WTC11 (cell line): Measurements from ENCODE around the gene SEPSECS. TPM values are rescaled to one million over a fixed set of nuclear protein-coding genes. Genes with fewer than 3 reads are reported as not detected.

Experiments
- ATAC-seq: fragments of 200-7000 bp; cut with Tn5 transposase; 2 replicates; pipeline ENCODE4 v1.10.0; 2021; ENCODE audit warnings: mild to moderate bottlenecking, moderate library complexity
- CTCF ChIA-PET: fragments of 300-600 bp; sonication (Branson Sonifier 250); formaldehyde crosslinking; loops from one replicate; lab custom pipeline; 2021; ENCODE audit warnings: antibody characterized with exemption; lab: Charles Lee
- POLR2A ChIA-PET: fragments of 350-600 bp; sonication (Branson Sonifier 250); formaldehyde crosslinking; loops from one replicate; lab custom pipeline; 2021; ENCODE audit warnings: antibody characterized with exemption; lab: Charles Lee
- DNase-seq: peaks from one replicate; pipeline ENCODE4 v3.0.0; 2021; ENCODE audit warnings: low spot score
- H3K27ac Mint-ChIP-seq: 2 replicates; pipeline ENCODE4 v1.8.0; 2021; ENCODE audit warnings: mixed read lengths
- H3K27me3 Mint-ChIP-seq: 2 replicates; pipeline ENCODE4 v1.8.0; 2021; ENCODE audit warnings: low read depth, mild to moderate bottlenecking, moderate library complexity, mixed read lengths
- H3K36me3 Mint-ChIP-seq: 2 replicates; pipeline ENCODE4 v1.8.0; 2021; ENCODE audit warnings: mixed read lengths
- H3K4me1 Mint-ChIP-seq: 2 replicates; pipeline ENCODE4 v1.8.0; 2022; ENCODE audit warnings: mixed read lengths
- H3K4me3 Mint-ChIP-seq: 2 replicates; pipeline ENCODE4 v1.8.0; 2021; ENCODE audit warnings: mild to moderate bottlenecking, moderate library complexity, mixed read lengths
- H3K9me3 Mint-ChIP-seq: 2 replicates; pipeline ENCODE4 v1.8.0; 2021; ENCODE audit warnings: mixed read lengths
- CREM ChIP-seq: sonication (generic); formaldehyde crosslinking; IDR thresholded peaks from 2 replicates; pipeline ENCODE4 v1.8.1; 2022; ENCODE audit warnings: mild to moderate bottlenecking, missing genetic modification reagents, moderate library complexity
- FOXJ3 ChIP-seq: sonication (generic); formaldehyde crosslinking; IDR thresholded peaks from 2 replicates; pipeline ENCODE4 v1.9.0; 2021; ENCODE audit warnings: missing genetic modification reagents, mild to moderate bottlenecking, borderline replicate concordance
- GTF2I ChIP-seq: fragments of 250-450 bp; sonication (Bioruptor Pico); conservative IDR thresholded peaks from 2 replicates; pipeline ENCODE4 v1.4.0; 2021; ENCODE audit warnings: mild to moderate bottlenecking
- HMGA2 ChIP-seq: fragments of 250-450 bp; sonication (Bioruptor Pico); IDR thresholded peaks from 2 replicates; pipeline ENCODE4 v1.4.0; 2021; ENCODE audit warnings: mild to moderate bottlenecking, moderate library complexity
- JAZF1 ChIP-seq: fragments of 250-450 bp; sonication (Bioruptor Pico); IDR thresholded peaks from 2 replicates; pipeline ENCODE4 v1.9.0; 2021; ENCODE audit warnings: moderate library complexity, mild to moderate bottlenecking, inconsistent platforms
- JUN ChIP-seq: sonication (generic); formaldehyde crosslinking; IDR thresholded peaks from 2 replicates; pipeline ENCODE4 v1.8.0; 2023; ENCODE audit warnings: mild to moderate bottlenecking, missing genetic modification reagents
- NFE2L1 ChIP-seq: sonication (generic); formaldehyde crosslinking; IDR thresholded peaks from 2 replicates; pipeline ENCODE4 v1.8.1; 2023; ENCODE audit warnings: missing genetic modification reagents
- NFYB ChIP-seq: sonication (generic); formaldehyde crosslinking; conservative IDR thresholded peaks from 2 replicates; pipeline ENCODE4 v1.8.0; 2022; ENCODE audit warnings: low read depth, missing genetic modification reagents
- NR2C2 ChIP-seq: sonication (generic); formaldehyde crosslinking; IDR thresholded peaks from 2 replicates; pipeline ENCODE4 v1.8.0; 2022; ENCODE audit warnings: mild to moderate bottlenecking, missing genetic modification reagents
- OVOL2 ChIP-seq: fragments of 250-450 bp; sonication (Bioruptor Pico); IDR thresholded peaks from 2 replicates; pipeline ENCODE4 v1.9.0; 2021; ENCODE audit warnings: mild to moderate bottlenecking, borderline replicate concordance
- RORB ChIP-seq: fragments of 250-450 bp; sonication (Bioruptor Pico); IDR thresholded peaks from 2 replicates; pipeline ENCODE4 v1.9.0; 2021; ENCODE audit warnings: mild to moderate bottlenecking
- SMAD4 ChIP-seq: sonication (generic); formaldehyde crosslinking; IDR thresholded peaks from 2 replicates; pipeline ENCODE4 v1.8.0; 2022; ENCODE audit warnings: mild to moderate bottlenecking, missing genetic modification reagents
- SOX15 ChIP-seq: fragments of 250-450 bp; sonication (Bioruptor Pico); IDR thresholded peaks from 2 replicates; pipeline ENCODE4 v1.9.0; 2021; ENCODE audit warnings: mild to moderate bottlenecking
- ZNF138 ChIP-seq: sonication (generic); formaldehyde crosslinking; conservative IDR thresholded peaks from 2 replicates; pipeline ENCODE4 v1.8.1; 2022; ENCODE audit warnings: mild to moderate bottlenecking, moderate library complexity, missing genetic modification reagents
- ZNF232 ChIP-seq: sonication (generic); formaldehyde crosslinking; IDR thresholded peaks from 2 replicates; pipeline ENCODE4 v1.8.0; 2022; ENCODE audit warnings: mild to moderate bottlenecking, missing genetic modification reagents
- ZNF317 ChIP-seq: sonication (generic); formaldehyde crosslinking; IDR thresholded peaks from 2 replicates; pipeline ENCODE4 v1.8.1; 2023; ENCODE audit warnings: low read depth, mild to moderate bottlenecking, moderate library complexity, missing genetic modification reagents, borderline replicate concordance
- ZNF423 ChIP-seq: fragments of 250-450 bp; sonication (Bioruptor Pico); IDR thresholded peaks from 2 replicates; pipeline ENCODE4 v2.1.2; 2022; ENCODE audit warnings: mild to moderate bottlenecking, moderate library complexity
- total RNA-seq: library from RNA; stranded (reverse); gene quantifications from 3 replicates; pipeline ENCODE4 v1.2.3, GENCODE V29; 2021
- TF ChIP-seq, protein P1 (sequence below): sonication (generic); formaldehyde crosslinking; IDR thresholded peaks from 2 replicates; pipeline ENCODE4 v1.8.0; 2022; ENCODE audit warnings: mild to moderate bottlenecking, missing genetic modification reagents
- TF ChIP-seq, protein P2 (sequence below): sonication (generic); formaldehyde crosslinking; IDR thresholded peaks from 2 replicates; pipeline ENCODE4 v1.8.1; 2022; ENCODE audit warnings: low read depth, missing genetic modification reagents, borderline replicate concordance
- TF ChIP-seq, protein P3 (sequence below): sonication (generic); formaldehyde crosslinking; IDR thresholded peaks from 2 replicates; pipeline ENCODE4 v1.8.1; 2022; ENCODE audit warnings: missing genetic modification reagents, borderline replicate concordance
- TF ChIP-seq, protein P4 (sequence below): sonication (generic); formaldehyde crosslinking; conservative IDR thresholded peaks from 2 replicates; pipeline ENCODE4 v1.8.1; 2022; ENCODE audit warnings: mild to moderate bottlenecking, missing genetic modification reagents
- TF ChIP-seq, protein P5 (sequence below): sonication (generic); formaldehyde crosslinking; IDR thresholded peaks from 2 replicates; pipeline ENCODE4 v1.8.0; 2022; ENCODE audit warnings: mild to moderate bottlenecking, missing genetic modification reagents
- TF ChIP-seq, protein P6 (sequence below): fragments of 250-450 bp; sonication (Bioruptor Pico); IDR thresholded peaks from 2 replicates; pipeline ENCODE4 v1.9.0; 2021; ENCODE audit warnings: mild to moderate bottlenecking
- TF ChIP-seq, protein P7 (sequence below): fragments of 250-450 bp; sonication (Bioruptor Pico); IDR thresholded peaks from 2 replicates; pipeline ENCODE4 v1.9.0; 2021; ENCODE audit warnings: mild to moderate bottlenecking
- TF ChIP-seq, protein P8 (sequence below): fragments of 200-600 bp; IDR thresholded peaks from 2 replicates; pipeline ENCODE4 v1.8.0; 2022; ENCODE audit warnings: antibody characterized with exemption

The SEPSECS gene
- total RNA-seq, 1 experiment from 2014 or later = 6.2 TPM

DNA sequence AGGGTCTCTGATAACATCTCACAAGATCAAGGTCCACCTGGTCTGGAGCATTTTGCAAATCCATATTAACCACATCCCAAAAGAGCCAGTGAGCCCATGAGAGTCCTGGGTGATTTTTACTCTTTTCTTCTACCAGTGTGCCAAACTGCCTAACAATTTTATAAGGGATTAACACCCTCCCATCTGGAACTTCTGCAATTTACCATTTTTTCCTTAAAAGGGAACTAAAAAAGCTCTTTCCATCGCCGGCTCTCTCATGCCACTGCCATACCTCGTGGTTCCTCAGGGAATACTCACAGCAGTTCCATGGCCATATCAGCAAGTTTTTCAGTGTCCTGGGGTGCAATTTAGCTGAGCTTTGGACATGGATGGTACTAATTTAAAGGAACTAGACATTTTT lies 55.7 kb downstream of the SEPSECS start (continued):
- TF ChIP-seq, protein P1, sequence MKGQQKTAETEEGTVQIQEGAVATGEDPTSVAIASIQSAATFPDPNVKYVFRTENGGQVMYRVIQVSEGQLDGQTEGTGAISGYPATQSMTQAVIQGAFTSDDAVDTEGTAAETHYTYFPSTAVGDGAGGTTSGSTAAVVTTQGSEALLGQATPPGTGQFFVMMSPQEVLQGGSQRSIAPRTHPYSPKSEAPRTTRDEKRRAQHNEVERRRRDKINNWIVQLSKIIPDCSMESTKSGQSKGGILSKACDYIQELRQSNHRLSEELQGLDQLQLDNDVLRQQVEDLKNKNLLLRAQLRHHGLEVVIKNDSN (CRISPR knock-in tag) = no peak
- no peak for TF ChIP-seq HMGA2 (CRISPR knock-in tag)

DNA sequence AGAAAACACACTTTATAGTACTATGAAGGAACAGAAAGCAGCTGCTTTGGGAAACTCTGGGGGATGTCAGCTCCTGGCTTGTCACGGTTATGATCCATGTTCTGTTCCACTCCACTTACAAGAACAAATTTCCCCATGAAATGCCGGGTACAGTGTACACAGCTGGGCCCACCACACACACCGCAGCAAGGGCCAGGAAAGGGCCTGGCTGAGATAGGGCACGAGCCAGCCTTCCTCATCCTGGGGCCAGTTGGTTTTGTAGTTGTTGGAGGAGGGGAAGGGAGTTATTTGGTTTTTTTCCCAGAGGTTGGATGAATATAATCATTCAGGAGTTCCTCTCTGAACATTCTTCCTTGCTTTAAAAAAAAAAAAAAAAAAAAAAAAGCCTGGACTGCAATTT lies 56.8 kb downstream of the SEPSECS start:
- no peak for DNase-seq
- no peak overlapping the region for H3K27ac Mint-ChIP-seq
- POLR2A ChIA-PET = no interaction called here
- CTCF ChIA-PET = interaction anchor here (0.6 to 1.4 kb wide), 4 partner anchors 13 to 118 kb away, joined by 3 to 6 read pairs (median 5); no protein-coding TSS in a partner anchor
- no peak for ATAC-seq
- peaks cover 15% of the 10 kb centered on the region for H3K9me3 Mint-ChIP-seq
- no peak overlapping the region for H3K4me3 Mint-ChIP-seq
- TF ChIP-seq CREM (CRISPR knock-in tag) (no peak), NFYB (no peak), JAZF1 (no peak), SOX15 (no peak), ZNF423 (CRISPR knock-in tag) (no peak), RORB (CRISPR knock-in tag) (no peak), JUN (no peak), GTF2I (CRISPR knock-in tag) (no peak), SMAD4 (no peak), ZNF138 (CRISPR knock-in tag) (no peak), NFE2L1 (no peak), HMGA2 (CRISPR knock-in tag) (no peak), ZNF232 (CRISPR knock-in tag) (no peak)
- TF ChIP-seq, protein P2, sequence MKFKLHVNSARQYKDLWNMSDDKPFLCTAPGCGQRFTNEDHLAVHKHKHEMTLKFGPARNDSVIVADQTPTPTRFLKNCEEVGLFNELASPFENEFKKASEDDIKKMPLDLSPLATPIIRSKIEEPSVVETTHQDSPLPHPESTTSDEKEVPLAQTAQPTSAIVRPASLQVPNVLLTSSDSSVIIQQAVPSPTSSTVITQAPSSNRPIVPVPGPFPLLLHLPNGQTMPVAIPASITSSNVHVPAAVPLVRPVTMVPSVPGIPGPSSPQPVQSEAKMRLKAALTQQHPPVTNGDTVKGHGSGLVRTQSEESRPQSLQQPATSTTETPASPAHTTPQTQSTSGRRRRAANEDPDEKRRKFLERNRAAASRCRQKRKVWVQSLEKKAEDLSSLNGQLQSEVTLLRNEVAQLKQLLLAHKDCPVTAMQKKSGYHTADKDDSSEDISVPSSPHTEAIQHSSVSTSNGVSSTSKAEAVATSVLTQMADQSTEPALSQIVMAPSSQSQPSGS (CRISPR knock-in tag) = no peak
- TF ChIP-seq, protein P3, sequence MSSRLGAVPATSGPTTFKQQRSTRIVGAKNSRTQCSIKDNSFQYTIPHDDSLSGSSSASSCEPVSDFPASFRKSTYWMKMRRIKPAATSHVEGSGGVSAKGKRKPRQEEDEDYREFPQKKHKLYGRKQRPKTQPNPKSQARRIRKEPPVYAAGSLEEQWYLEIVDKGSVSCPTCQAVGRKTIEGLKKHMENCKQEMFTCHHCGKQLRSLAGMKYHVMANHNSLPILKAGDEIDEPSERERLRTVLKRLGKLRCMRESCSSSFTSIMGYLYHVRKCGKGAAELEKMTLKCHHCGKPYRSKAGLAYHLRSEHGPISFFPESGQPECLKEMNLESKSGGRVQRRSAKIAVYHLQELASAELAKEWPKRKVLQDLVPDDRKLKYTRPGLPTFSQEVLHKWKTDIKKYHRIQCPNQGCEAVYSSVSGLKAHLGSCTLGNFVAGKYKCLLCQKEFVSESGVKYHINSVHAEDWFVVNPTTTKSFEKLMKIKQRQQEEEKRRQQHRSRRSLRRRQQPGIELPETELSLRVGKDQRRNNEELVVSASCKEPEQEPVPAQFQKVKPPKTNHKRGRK = no peak
- TF ChIP-seq, protein P4, sequence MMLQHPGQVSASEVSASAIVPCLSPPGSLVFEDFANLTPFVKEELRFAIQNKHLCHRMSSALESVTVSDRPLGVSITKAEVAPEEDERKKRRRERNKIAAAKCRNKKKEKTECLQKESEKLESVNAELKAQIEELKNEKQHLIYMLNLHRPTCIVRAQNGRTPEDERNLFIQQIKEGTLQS = no peak
- TF ChIP-seq, protein P5, sequence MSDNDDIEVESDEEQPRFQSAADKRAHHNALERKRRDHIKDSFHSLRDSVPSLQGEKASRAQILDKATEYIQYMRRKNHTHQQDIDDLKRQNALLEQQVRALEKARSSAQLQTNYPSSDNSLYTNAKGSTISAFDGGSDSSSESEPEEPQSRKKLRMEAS = no peak
- TF ChIP-seq, protein P6, sequence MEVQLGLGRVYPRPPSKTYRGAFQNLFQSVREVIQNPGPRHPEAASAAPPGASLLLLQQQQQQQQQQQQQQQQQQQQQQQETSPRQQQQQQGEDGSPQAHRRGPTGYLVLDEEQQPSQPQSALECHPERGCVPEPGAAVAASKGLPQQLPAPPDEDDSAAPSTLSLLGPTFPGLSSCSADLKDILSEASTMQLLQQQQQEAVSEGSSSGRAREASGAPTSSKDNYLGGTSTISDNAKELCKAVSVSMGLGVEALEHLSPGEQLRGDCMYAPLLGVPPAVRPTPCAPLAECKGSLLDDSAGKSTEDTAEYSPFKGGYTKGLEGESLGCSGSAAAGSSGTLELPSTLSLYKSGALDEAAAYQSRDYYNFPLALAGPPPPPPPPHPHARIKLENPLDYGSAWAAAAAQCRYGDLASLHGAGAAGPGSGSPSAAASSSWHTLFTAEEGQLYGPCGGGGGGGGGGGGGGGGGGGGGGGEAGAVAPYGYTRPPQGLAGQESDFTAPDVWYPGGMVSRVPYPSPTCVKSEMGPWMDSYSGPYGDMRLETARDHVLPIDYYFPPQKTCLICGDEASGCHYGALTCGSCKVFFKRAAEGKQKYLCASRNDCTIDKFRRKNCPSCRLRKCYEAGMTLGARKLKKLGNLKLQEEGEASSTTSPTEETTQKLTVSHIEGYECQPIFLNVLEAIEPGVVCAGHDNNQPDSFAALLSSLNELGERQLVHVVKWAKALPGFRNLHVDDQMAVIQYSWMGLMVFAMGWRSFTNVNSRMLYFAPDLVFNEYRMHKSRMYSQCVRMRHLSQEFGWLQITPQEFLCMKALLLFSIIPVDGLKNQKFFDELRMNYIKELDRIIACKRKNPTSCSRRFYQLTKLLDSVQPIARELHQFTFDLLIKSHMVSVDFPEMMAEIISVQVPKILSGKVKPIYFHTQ (CRISPR knock-in tag) = no peak
- TF ChIP-seq, all 79 proteins: peak for 0
- peaks cover 5% of the 10 kb centered on the region; the same call in 1 of the 2 replicates for H3K27me3 Mint-ChIP-seq
- peaks cover 3% of the 10 kb centered on the region for H3K36me3 Mint-ChIP-seq
- H3K4me1 Mint-ChIP-seq = no peaks in the 10 kb centered on the region

DNA sequence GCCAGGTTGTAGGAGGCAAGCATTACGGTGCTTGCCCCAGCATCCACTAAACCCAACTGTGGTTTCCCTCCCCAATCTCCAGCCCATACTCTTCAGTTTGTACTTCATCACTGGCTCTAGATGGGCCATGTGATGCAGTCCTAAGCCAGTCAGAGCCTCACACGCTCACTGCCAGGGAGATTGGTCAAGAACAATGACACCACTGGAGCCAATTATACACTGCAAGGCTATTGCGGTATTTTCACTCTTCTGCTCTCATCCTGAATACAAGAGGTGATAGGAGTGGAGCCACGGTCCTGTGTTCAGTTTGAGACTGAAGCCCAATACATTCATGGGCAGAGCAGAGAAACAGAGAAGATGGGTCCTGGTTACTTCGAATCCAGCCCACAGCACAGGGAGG lies 58.4 kb downstream of the SEPSECS start:
- Mint-ChIP-seq H3K4me3 (no peak overlapping the region), H3K36me3 (peaks cover 3% of the 10 kb centered on the region), H3K4me1 (no peaks in the 10 kb centered on the region), H3K9me3 (peaks cover 15% of the 10 kb centered on the region), H3K27ac (no peak overlapping the region), H3K27me3 (peaks cover 5% of the 10 kb centered on the region; the same call in 1 of the 2 replicates)
- ATAC-seq (no peak), DNase-seq (no peak)
- POLR2A ChIA-PET = no interaction called here
- CTCF ChIA-PET = no interaction called here
- TF ChIP-seq ZNF317 (CRISPR knock-in tag) (no peak), GTF2I (CRISPR knock-in tag) (no peak), NR2C2 (CRISPR knock-in tag) (no peak), OVOL2 (CRISPR knock-in tag) (no peak), NFYB (no peak), FOXJ3 (CRISPR knock-in tag) (no peak)
- TF ChIP-seq, protein P7, sequence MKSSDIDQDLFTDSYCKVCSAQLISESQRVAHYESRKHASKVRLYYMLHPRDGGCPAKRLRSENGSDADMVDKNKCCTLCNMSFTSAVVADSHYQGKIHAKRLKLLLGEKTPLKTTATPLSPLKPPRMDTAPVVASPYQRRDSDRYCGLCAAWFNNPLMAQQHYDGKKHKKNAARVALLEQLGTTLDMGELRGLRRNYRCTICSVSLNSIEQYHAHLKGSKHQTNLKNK (CRISPR knock-in tag) = no peak
- TF ChIP-seq, protein P5 = no peak
- TF ChIP-seq, protein P8, sequence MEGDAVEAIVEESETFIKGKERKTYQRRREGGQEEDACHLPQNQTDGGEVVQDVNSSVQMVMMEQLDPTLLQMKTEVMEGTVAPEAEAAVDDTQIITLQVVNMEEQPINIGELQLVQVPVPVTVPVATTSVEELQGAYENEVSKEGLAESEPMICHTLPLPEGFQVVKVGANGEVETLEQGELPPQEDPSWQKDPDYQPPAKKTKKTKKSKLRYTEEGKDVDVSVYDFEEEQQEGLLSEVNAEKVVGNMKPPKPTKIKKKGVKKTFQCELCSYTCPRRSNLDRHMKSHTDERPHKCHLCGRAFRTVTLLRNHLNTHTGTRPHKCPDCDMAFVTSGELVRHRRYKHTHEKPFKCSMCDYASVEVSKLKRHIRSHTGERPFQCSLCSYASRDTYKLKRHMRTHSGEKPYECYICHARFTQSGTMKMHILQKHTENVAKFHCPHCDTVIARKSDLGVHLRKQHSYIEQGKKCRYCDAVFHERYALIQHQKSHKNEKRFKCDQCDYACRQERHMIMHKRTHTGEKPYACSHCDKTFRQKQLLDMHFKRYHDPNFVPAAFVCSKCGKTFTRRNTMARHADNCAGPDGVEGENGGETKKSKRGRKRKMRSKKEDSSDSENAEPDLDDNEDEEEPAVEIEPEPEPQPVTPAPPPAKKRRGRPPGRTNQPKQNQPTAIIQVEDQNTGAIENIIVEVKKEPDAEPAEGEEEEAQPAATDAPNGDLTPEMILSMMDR = no peak
